ENCODE measurements around the gene DLX3. TPM values are rescaled to one million over a fixed set of nuclear protein-coding genes. Genes with fewer than 3 reads are reported as not detected.

DLX3 gene
- total RNA-seq, 1 experiment from 2014 or later = 1.2 TPM

- H2AFZ ChIP-seq (ENCODE audit: low read length) = no peak overlapping the region
- peaks cover 9% of the 10 kb centered on the region for H3K27me3 Mint-ChIP-seq (ENCODE audit: low read depth)
Measured at GRCh38 chr17:50043290-50044148, 48.5 kb upstream of the DLX3 start.

More at GRCh38 chr17:50043290-50044148, 48.5 kb upstream of the DLX3 start:
- Histone ChIP-seq H3K4me2 (ENCODE audit: insufficient read depth, insufficient read length, low read length) (no peak overlapping the region), H2BK120ac (ENCODE audit: low read depth, low read length, poor library complexity, severe bottlenecking) (no peak overlapping the region), H2BK5ac (ENCODE audit: insufficient read length, low read length) (no peak overlapping the region), H4K5ac (ENCODE audit: insufficient read length, low read depth, low read length) (no peak overlapping the region), H4K20me1 (ENCODE audit: control insufficient read depth, insufficient read depth, insufficient read length) (no peaks in the 10 kb centered on the region), H3K23ac (ENCODE audit: insufficient read length, low read depth, low read length) (no peak overlapping the region), H3K4ac (ENCODE audit: low read depth, low read length) (no peak overlapping the region), H3K18ac (ENCODE audit: insufficient read length, low read depth, low read length) (no peak overlapping the region), H3K79me1 (ENCODE audit: insufficient read depth, low read depth, low read length, poor library complexity, severe bottlenecking) (no peaks in the 10 kb centered on the region), H2AK5ac (ENCODE audit: insufficient read length, low read length) (no peak overlapping the region), H3K56ac (ENCODE audit: insufficient read length, low read depth, low read length) (no peak overlapping the region), H3K27me3 (ENCODE audit: insufficient read depth, low read length) (no peaks in the 10 kb centered on the region), H4K91ac (ENCODE audit: insufficient read length, low read depth, low read length) (no peak overlapping the region), H3K9ac (ENCODE audit: extremely low read depth, insufficient read length, low read length) (no peak overlapping the region), H3K9me3 (ENCODE audit: control insufficient read depth, low read depth, low read length) (no peaks in the 10 kb centered on the region), H3T11ph (ENCODE audit: low read length) (no peak overlapping the region), H3K14ac (ENCODE audit: insufficient read depth, low read length) (no peak overlapping the region; the same call in 1 of the 2 replicates), H3K23me2 (ENCODE audit: insufficient read length, low read depth, low read length, poor library complexity, severe bottlenecking) (no peaks in the 10 kb centered on the region), H2BK12ac (ENCODE audit: insufficient read length, low read depth, low read length) (no peak overlapping the region), H4K8ac (replicated peaks; ENCODE audit: insufficient read length, low read depth, low read length) (no peak overlapping the region), H3K79me2 (ENCODE audit: insufficient read depth, low read length) (no peaks in the 10 kb centered on the region), H2BK20ac (ENCODE audit: low read depth, low read length, poor library complexity, severe bottlenecking) (no peak overlapping the region), H3K27ac (ENCODE audit: insufficient read length, low read depth, low read length) (no peak overlapping the region), H3K4me1 (ENCODE audit: insufficient read depth, low read length) (no peaks in the 10 kb centered on the region; the same call in 1 of the 2 replicates), H2BK15ac (ENCODE audit: low read depth, low read length) (no peak overlapping the region)
- Mint-ChIP-seq H3K4me1 (peaks cover 12 to 19% of the 10 kb centered on the region in 2 experiments), H3K27ac (peak overlapping the region in 1 of 3 experiments; percentile 85; a peak in 2 of 7 replicates), H3K4me3 (no peak overlapping the region), H3K9me3 (no peaks in the 10 kb centered on the region; a peak in 1 of 5 replicates), H3K36me3 (ENCODE audit: insufficient read depth in 1 of 3, low read depth in 3 of 3) (no peaks in the 10 kb centered on the region)
- TF ChIP-seq CTCF (conservative IDR thresholded peaks at IDR 0.05) = no peak
- no CpG with 5 or more reads among the region's 16 CpGs for WGBS (ENCODE audit: extremely low coverage, insufficient read length, low lambda C conversion rate)
- DNase-seq = no peak
